H1 (cell line): ENCODE data around the gene SLC48A1. TPM values are rescaled to one million over a fixed set of nuclear protein-coding genes. Genes with fewer than 3 reads are reported as not detected.

ENCODE experiments used
- CTCF ChIA-PET: fragments of 300-600 bp; sonication (Branson Sonifier 250); formaldehyde crosslinking; loops from one replicate; lab custom pipeline; 2021; ENCODE audit not compliant: partially characterized antibody; lab: Charles Lee
- POLR2A ChIA-PET: fragments of 300-600 bp; sonication (Branson Sonifier 250); formaldehyde crosslinking; loops from one replicate; lab custom pipeline; 2021; ENCODE audit warnings: inconsistent platforms; ENCODE audit not compliant: partially characterized antibody; lab: Charles Lee
- DNase-seq, 2 experiments: peaks; one replicate each; pipeline versions ENCODE4 v3.0.0 to v3.0.0-alpha.2; 2010 to 2022; ENCODE audit warnings: low spot score in 2 of 2, low read depth in 1 of 2, mixed read lengths in 1 of 2
- FAIRE-seq: peaks from 2 replicates; lab custom pipeline; 2011; peaks lifted over from hg19 to GRCh38; lab: Jason Lieb, UNC
- H2AFZ ChIP-seq: 2 replicates; pipeline ENCODE4 v1.8.1; 2012; ENCODE audit warnings: low read length, inconsistent platforms
- H2AK5ac ChIP-seq: 2 replicates; pipeline ENCODE4 v1.6.1; 2013; ENCODE audit warnings: low read depth, low read length
- H2BK120ac ChIP-seq: replicated peaks from 2 replicates; pipeline ENCODE3; 2013; ENCODE audit warnings: low read depth, low read length, inconsistent platforms
- H2BK12ac ChIP-seq: 2 replicates; pipeline ENCODE4 v1.6.1; 2013; ENCODE audit warnings: low read depth, low read length
- H2BK15ac ChIP-seq: 2 replicates; pipeline ENCODE4 v1.6.1; 2013; ENCODE audit warnings: low read length
- H2BK20ac ChIP-seq: 2 replicates; pipeline ENCODE4 v1.6.1; 2013; ENCODE audit warnings: low read length
- H2BK5ac ChIP-seq: 2 replicates; pipeline ENCODE4 v1.6.1; 2013; ENCODE audit warnings: low read depth, low read length
- H3K14ac ChIP-seq: 2 replicates; pipeline ENCODE4 v1.6.1; 2013; ENCODE audit warnings: inconsistent platforms; ENCODE audit not compliant: insufficient read length
- H3K18ac ChIP-seq: 2 replicates; pipeline ENCODE4 v1.6.1; 2013; ENCODE audit warnings: low read length; ENCODE audit errors: extremely low read depth
- H3K23ac ChIP-seq: 2 replicates; pipeline ENCODE4 v1.6.1; 2013; ENCODE audit warnings: inconsistent platforms; ENCODE audit not compliant: insufficient read length
- H3K23me2 ChIP-seq: 2 replicates; pipeline ENCODE4 v1.6.1; 2013; ENCODE audit warnings: low read depth, low read length
- H3K27ac ChIP-seq: 2 replicates; pipeline ENCODE4 v1.6.1; 2011; ENCODE audit warnings: low read depth, low read length, inconsistent platforms
- H3K27me3 ChIP-seq, 4 experiments: replicated peaks in 1 of 4; 1 replicate in 1 of 4; 2 replicates in 3 of 4; pipeline versions ENCODE4 v1.6.1 to v1.8.1; 2011 to 2013; ENCODE audit warnings: low read length in 3 of 4, mild to moderate bottlenecking in 3 of 4, inconsistent platforms in 2 of 4, mixed read lengths in 2 of 4, moderate library complexity in 1 of 4; ENCODE audit not compliant: control insufficient read depth in 3 of 4, insufficient read depth in 3 of 4; ENCODE audit errors: extremely low read depth in 1 of 4
- H3K36me3 ChIP-seq, 4 experiments: 2 replicates each; pipeline versions ENCODE4 v1.6.1 to v1.8.1; 2011 to 2013; ENCODE audit warnings: mild to moderate bottlenecking in 4 of 4, low read length in 3 of 4, moderate library complexity in 2 of 4, control low read depth in 1 of 4, inconsistent platforms in 1 of 4; ENCODE audit not compliant: insufficient read depth in 4 of 4, control insufficient read depth in 2 of 4
- H3K4ac ChIP-seq: replicated peaks from 2 replicates; pipeline ENCODE3; 2013; ENCODE audit warnings: low read length, low read depth, mixed read lengths, inconsistent platforms; ENCODE audit not compliant: insufficient read length
- H3K4me1 ChIP-seq, 4 experiments: replicated peaks in 1 of 4; 1 replicate in 1 of 4; 2 replicates in 3 of 4; pipeline versions ENCODE4 v1.6.1 to v1.8.1; 2011 to 2013; ENCODE audit warnings: low read length in 3 of 4, inconsistent platforms in 2 of 4, mixed read lengths in 1 of 4; ENCODE audit not compliant: insufficient read depth in 4 of 4, control insufficient read depth in 3 of 4
- H3K4me2 ChIP-seq, 2 experiments: 2 replicates each; pipeline versions ENCODE4 v1.6.1 to v1.8.1; 2011 to 2013; ENCODE audit warnings: low read depth in 2 of 2, low read length in 2 of 2, control low read depth in 1 of 2, inconsistent platforms in 1 of 2, mild to moderate bottlenecking in 1 of 2; ENCODE audit not compliant: insufficient read depth in 1 of 2
- H3K4me3 ChIP-seq, 4 experiments: fragments of 200-600, 300-600 bp in 1 of 4; sonication (generic), shearing (Covaris generic), sonication (Bioruptor Twin) in 1 of 4; 2 replicates each; pipeline versions ENCODE4 v1.5.1 to v1.8.1; 2011 to 2016; ENCODE audit warnings: low read length in 4 of 4, low read depth in 3 of 4, control low read depth in 2 of 4, inconsistent platforms in 2 of 4, mild to moderate bottlenecking in 2 of 4, mixed read lengths in 1 of 4, moderate library complexity in 1 of 4; ENCODE audit not compliant: insufficient read depth in 2 of 4; ENCODE audit errors: extremely low read depth in 1 of 4
- H3K56ac ChIP-seq: replicated peaks from 2 replicates; pipeline ENCODE3; 2013; ENCODE audit warnings: low read depth, mild to moderate bottlenecking, mixed read lengths, low read length, inconsistent platforms; ENCODE audit not compliant: insufficient read length
- H3K79me1 ChIP-seq: 2 replicates; pipeline ENCODE4 v1.6.1; 2013; ENCODE audit warnings: low read depth, low read length, control low read depth
- H3K79me2 ChIP-seq, 2 experiments: 2 replicates each; pipeline versions ENCODE4 v1.6.1 to v1.8.1; 2012 to 2013; ENCODE audit warnings: low read length in 2 of 2, mild to moderate bottlenecking in 2 of 2, inconsistent platforms in 1 of 2; ENCODE audit not compliant: insufficient read depth in 2 of 2, control insufficient read depth in 1 of 2
- H3K9ac ChIP-seq, 4 experiments: replicated peaks in 1 of 4; 1 replicate in 1 of 4; 2 replicates in 3 of 4; pipeline versions ENCODE4 v1.6.1 to v1.8.1; 2011 to 2013; ENCODE audit warnings: low read depth in 3 of 4, low read length in 3 of 4, control low read depth in 2 of 4, mild to moderate bottlenecking in 2 of 4, moderate library complexity in 2 of 4, inconsistent platforms in 1 of 4; ENCODE audit errors: extremely low read depth in 1 of 4
- H3K9me3 ChIP-seq, 2 experiments: 2 replicates each; pipeline versions ENCODE4 v1.6.1 to v1.8.1; 2012 to 2013; ENCODE audit warnings: mild to moderate bottlenecking in 2 of 2, moderate library complexity in 2 of 2, control low read depth in 1 of 2, inconsistent platforms in 1 of 2, low read depth in 1 of 2, low read length in 1 of 2, mixed read lengths in 1 of 2; ENCODE audit not compliant: insufficient read depth in 2 of 2
- H4K20me1 ChIP-seq, 2 experiments: replicated peaks in 1 of 2; 2 replicates each; pipeline versions ENCODE3 to v1.8.1; 2011 to 2013; ENCODE audit warnings: inconsistent platforms in 2 of 2, low read length in 2 of 2, mild to moderate bottlenecking in 1 of 2; ENCODE audit not compliant: insufficient read depth in 2 of 2, control insufficient read depth in 1 of 2
- H4K5ac ChIP-seq: 2 replicates; pipeline ENCODE4 v1.6.1; 2013; ENCODE audit warnings: low read length, low read depth, mixed read lengths, inconsistent platforms; ENCODE audit not compliant: insufficient read length
- H4K8ac ChIP-seq: 2 replicates; pipeline ENCODE4 v1.8.0; 2013; ENCODE audit warnings: mild to moderate bottlenecking, moderate library complexity, low read length, inconsistent platforms; ENCODE audit not compliant: insufficient read depth; ENCODE audit errors: extremely low read depth
- H4K91ac ChIP-seq: replicated peaks from 2 replicates; pipeline ENCODE3; 2013; ENCODE audit warnings: low read length, mixed read lengths, inconsistent platforms; ENCODE audit not compliant: insufficient read length
- POLR2AphosphoS5 ChIP-seq: IDR thresholded peaks from 2 replicates; pipeline ENCODE4 v1.6.1; 2011; ENCODE audit warnings: low read depth, low read length
- RBBP5 ChIP-seq: IDR thresholded peaks from 2 replicates; pipeline ENCODE4 v1.7.1; 2012; ENCODE audit warnings: low read depth, mild to moderate bottlenecking, inconsistent platforms, low read length, moderate library complexity, borderline replicate concordance
- RNF2 ChIP-seq: fragments of 200-900, 300-1000 bp; sonication (generic); IDR thresholded peaks from 2 replicates; pipeline ENCODE4 v1.7.1; 2016; ENCODE audit warnings: borderline replicate concordance, low read depth, mild to moderate bottlenecking, antibody characterized with exemption, low read length; ENCODE audit not compliant: poor library complexity, severe bottlenecking; ENCODE audit errors: missing control alignments
- SP1 ChIP-seq: IDR thresholded peaks from 2 replicates; pipeline ENCODE4 v1.6.1; 2011; ENCODE audit warnings: low read depth, low read length
- YY1 ChIP-seq: IDR thresholded peaks from 2 replicates; pipeline ENCODE4 v1.6.1; 2011; ENCODE audit warnings: low read depth, mild to moderate bottlenecking, low read length
- WGBS, 2 experiments: shearing (Covaris generic) in 1 of 2; methylation state at CpG; one replicate each; pipeline versions ENCODE4 v1.1.6 to v1.1.7; 2013 to 2015; ENCODE audit warnings: low lambda C conversion rate in 2 of 2, mixed read lengths in 2 of 2, inconsistent platforms in 1 of 2, low coverage in 1 of 2, missing lambda C conversion rate in 1 of 2; ENCODE audit not compliant: insufficient replicate concordance in 2 of 2, insufficient coverage in 1 of 2, insufficient read length in 1 of 2; ENCODE audit errors: extremely low coverage in 1 of 2, missing lambda C conversion rate in 1 of 2; 5-methylcytosine and 5-hydroxymethylcytosine counted together
- polyA plus RNA-seq, 7 experiments: library from polyadenylated mRNA; depleted of rRNA in 3 of 7; stranded (reverse) in 5 of 7; unstranded in 2 of 7; fragments of >200 nt in 5 of 7; fragments of 200-250 nt in 2 of 7; gene quantifications; 1 replicate in 5 of 7; 2 replicates in 1 of 7; 4 replicates in 1 of 7; pipeline versions ENCODE4 v1.2.1 to v1.2.3, GENCODE V29; 2011 to 2013; ENCODE audit warnings: missing spikeins in 2 of 7, mixed read lengths in 2 of 7
- total RNA-seq: library from RNA; stranded (reverse); fragmentation: NEBNext Ultra II Directional; extraction: Animal tissue kit (Norgen Biotek cat#: 25700); gene quantifications from 2 replicates; pipeline ENCODE4 v1.2.1, GENCODE V29; 2021

The SLC48A1 gene
- total and polyA plus RNA-seq, 2 of the 8 experiments (the other 6 are each of a cell fraction or from before 2014, with no cell fraction given) = 9.5 to 14.1 TPM

DNA sequence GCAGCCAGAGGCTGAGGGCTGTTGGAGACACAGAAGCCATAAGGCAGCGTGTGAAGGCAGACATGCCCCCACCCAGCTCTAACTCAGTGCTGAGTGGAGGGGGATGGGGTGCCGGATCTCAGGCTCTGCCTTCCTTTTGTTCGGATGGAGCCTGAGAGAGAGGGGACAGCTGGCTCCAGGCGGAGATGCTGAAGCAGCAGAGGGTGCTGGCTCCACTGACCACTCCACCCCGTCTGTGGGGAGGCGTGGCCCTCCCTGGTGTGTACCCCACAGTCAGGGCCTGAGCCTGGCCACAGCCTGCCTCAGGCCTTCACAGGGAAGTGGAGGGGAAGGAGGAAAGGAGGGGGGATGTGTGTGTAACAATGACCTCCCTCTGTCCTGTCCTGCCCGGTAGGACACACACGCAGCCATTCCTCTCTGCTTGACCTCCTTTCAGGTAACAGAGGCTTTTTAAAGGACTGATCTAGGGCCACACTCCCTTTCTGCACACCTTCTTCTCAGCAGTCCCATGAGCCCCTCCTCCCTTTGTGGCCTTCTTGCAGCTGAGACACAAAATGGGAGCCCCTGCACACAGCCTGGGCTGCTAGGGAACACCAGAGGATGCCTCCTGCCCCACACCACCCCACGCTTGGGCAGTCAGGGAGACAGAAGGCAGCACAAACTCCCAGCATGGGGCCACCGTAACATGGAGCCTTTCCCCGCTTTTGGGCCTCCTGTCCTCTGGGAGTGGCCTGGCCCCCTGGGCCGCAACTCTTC lies 38.1 kb upstream of the SLC48A1 start:
- Histone ChIP-seq H3K4me3 (peak overlapping the region in 1 of 4 experiments; percentile 19; a peak in 1 of 8 replicates), H3K36me3 (no peaks in the 10 kb centered on the region), H3K18ac (peak overlapping the region; percentile 53), H2AK5ac (peak overlapping the region; percentile 26; the same call in 1 of the 2 replicates), H3K9me3 (no peaks in the 10 kb centered on the region), H3K27me3 (peaks cover 0 to 2% (median 0%) of the 10 kb centered on the region in 4 experiments; a peak in 1 of 7 replicates), H4K5ac (no peak overlapping the region), H2BK5ac (peak overlapping the region; percentile 85), H3K79me1 (no peaks in the 10 kb centered on the region), H3K79me2 (no peaks in the 10 kb centered on the region), H3K56ac (no peak overlapping the region), H2BK120ac (no peak overlapping the region), H3K23ac (no peak overlapping the region), H4K8ac (peak overlapping the region; percentile 71; the same call in 1 of the 2 replicates), H4K91ac (peak overlapping the region; percentile 58), H3K23me2 (no peaks in the 10 kb centered on the region), H3K4me2 (peak overlapping the region; percentile 49 to 54), H3K9ac (peak overlapping the region in 2 of 4 experiments; percentile 6 to 30; a peak in 2 of 7 replicates), H2BK15ac (peak overlapping the region; percentile 88; the same call in 1 of the 2 replicates), H3K14ac (peak overlapping the region; percentile 89), H3K27ac (no peak overlapping the region; the same call in 1 of the 2 replicates), H4K20me1 (no peaks in the 10 kb centered on the region), H3K4me1 (peaks cover 3 to 19% (median 11%) of the 10 kb centered on the region in 4 experiments), H2BK12ac (peak overlapping the region; percentile 92; the same call in 1 of the 2 replicates), H2AFZ (peak overlapping the region; percentile 45; the same call in 1 of the 2 replicates), H3K4ac (peak overlapping the region; percentile 28), H2BK20ac (peak overlapping the region; percentile 8; the same call in 1 of the 2 replicates)
- WGBS, 2 experiments = 44% methylated on average over 12 of the region's 12 CpGs; no CpG with 5 or more reads in 1 of the 2 experiments
- DNase-seq (peak in 1 of 2 experiments; percentile 63), FAIRE-seq (no peak)
- no peak for TF ChIP-seq RNF2
- no peak for TF ChIP-seq YY1
- 0 out of 2 replicates have a peak, but pooled peaks have one; percentile 5 for TF ChIP-seq SP1
- TF ChIP-seq POLR2AphosphoS5 = peak; percentile 25; the same call in 1 of the 2 replicates
- TF ChIP-seq RBBP5 = peak; percentile 81; the same call in 1 of the 2 replicates
- CTCF ChIA-PET = interaction anchor here (1.0 to 64.6 kb wide), 8 partner anchors 14 to 113 kb away, joined by 3 to 2442 read pairs (median 10); partner anchors contain the start of genes RAPGEF3 and SLC48A1
- POLR2A ChIA-PET = interaction anchor here (1.0 to 3.2 kb wide), 8 partner anchors 8 to 47 kb away, joined by 3 to 10 read pairs (median 4); partner anchors contain the start of gene ENDOU
